Myocyte (in vitro differentiated cells): ENCODE data around the gene RAD23A. TPM values are rescaled to one million over a fixed set of nuclear protein-coding genes. Genes with fewer than 3 reads are reported as not detected.

Source experiments
- DNase-seq: peaks from one replicate; pipeline ENCODE4 v3.0.0-alpha.2; 2012; ENCODE audit warnings: low read depth
- microRNA-seq: library from miRNA; unstranded; fragments of <30 nt; microRNA quantifications from one replicate; pipeline ENCODE4, GENCODE V29; 2016
- total RNA-seq: library from RNA; depleted of rRNA; stranded (reverse); fragments of >200 nt; gene quantifications from 2 replicates; pipeline ENCODE4 v1.2.3, GENCODE V29; 2014

RAD23A gene
- total RNA-seq, 1 donor from 2014 or later = 199 TPM

- no peak for DNase-seq
These were observed 56.7 kb downstream of the RAD23A start for GRCh38 chr19:13002166-13002898.

- no peak for DNase-seq
These were observed 57.4 kb downstream of the RAD23A start for GRCh38 chr19:13003081-13003480.

Small RNA genes within 50 kb of the gene (microRNA-seq; reads per million reads assigned to microRNA genes)
- not detected for gene MIR5695
- 1.6 reads per million, percentile 3 among the genes with 10 or more reads in this experiment for gene MIR6515

Other genes starting within 250 kb of the RAD23A start
- 11.9 and 12.2 TPM in 2 replicates for gene FBXW9, start 249.2 kb upstream of the RAD23A start, total RNA-seq
- gene TNPO2, start 221.9 kb upstream of the RAD23A start, total RNA-seq = 45.6 and 51.3 TPM in 2 replicates
- gene TRIR, start 211.2 kb upstream of the RAD23A start, total RNA-seq = 200 and 262 TPM in 2 replicates
- 73.1 and 96.8 TPM in 2 replicates for gene GET3, start 208.4 kb upstream of the RAD23A start, total RNA-seq
- 0.05 and 0.24 TPM in 2 replicates for gene BEST2, start 194.1 kb upstream of the RAD23A start, total RNA-seq
- 39.6 and 49.9 TPM in 2 replicates for gene HOOK2, start 170.3 kb upstream of the RAD23A start, total RNA-seq
- 84.4 and 96.5 TPM in 2 replicates for gene JUNB, start 154.4 kb upstream of the RAD23A start, total RNA-seq
- gene PRDX2, start 144.1 kb upstream of the RAD23A start, total RNA-seq = 109 and 130 TPM in 2 replicates
- not detected in 2 replicates for gene THSD8, start 143.8 kb upstream of the RAD23A start, total RNA-seq
- gene RNASEH2A, start 139.3 kb upstream of the RAD23A start, total RNA-seq = 3.5 and 4.3 TPM in 2 replicates
- gene RTBDN, start 111.3 kb upstream of the RAD23A start, total RNA-seq = not detected in 2 replicates
- 0.42 TPM in 1 of 2 replicates, not detected in the other for gene MAST1, start 107.3 kb upstream of the RAD23A start, total RNA-seq
- gene DNASE2, start 64.4 kb upstream of the RAD23A start, total RNA-seq = 21.3 and 22.3 TPM in 2 replicates
- gene KLF1, start 58.7 kb upstream of the RAD23A start, total RNA-seq = not detected in 2 replicates
- 32.8 and 42.3 TPM in 2 replicates for gene GCDH, start 54.7 kb upstream of the RAD23A start, total RNA-seq
- gene SYCE2, start 26.6 kb upstream of the RAD23A start, total RNA-seq = 0.16 TPM in 1 of 2 replicates, not detected in the other
- 47.8 and 55.7 TPM in 2 replicates for gene FARSA, start 12.2 kb upstream of the RAD23A start, total RNA-seq
- 890 and 1,463 TPM in 2 replicates for gene CALR, start 7.3 kb upstream of the RAD23A start, total RNA-seq
- 44.6 and 58.1 TPM in 2 replicates for gene GADD45GIP1, start 11.4 kb downstream of the RAD23A start, total RNA-seq
- gene DAND5, start 23.7 kb downstream of the RAD23A start, total RNA-seq = not detected in 2 replicates
- 17.7 and 23.3 TPM in 2 replicates for gene NFIX, start 49.6 kb downstream of the RAD23A start, total RNA-seq
- not detected in 2 replicates for gene LYL1, start 157.0 kb downstream of the RAD23A start, total RNA-seq
- 23.3 and 30.0 TPM in 2 replicates for gene TRMT1, start 170.9 kb downstream of the RAD23A start, total RNA-seq
- 59.7 and 66.2 TPM in 2 replicates for gene NACC1, start 172.4 kb downstream of the RAD23A start, total RNA-seq
- 54.1 and 85.2 TPM in 2 replicates for gene STX10, start 204.5 kb downstream of the RAD23A start, total RNA-seq
- 20.8 and 21.8 TPM in 2 replicates for gene IER2, start 204.5 kb downstream of the RAD23A start, total RNA-seq